ENCODE data around the gene GUCY1A2. TPM values are rescaled to one million over a fixed set of nuclear protein-coding genes. Genes with fewer than 3 reads are reported as not detected.

Gene GUCY1A2
- total RNA-seq, 8 experiments from 2014 or later: 3.1 to 22.5 (median 6.0) TPM

DNA sequence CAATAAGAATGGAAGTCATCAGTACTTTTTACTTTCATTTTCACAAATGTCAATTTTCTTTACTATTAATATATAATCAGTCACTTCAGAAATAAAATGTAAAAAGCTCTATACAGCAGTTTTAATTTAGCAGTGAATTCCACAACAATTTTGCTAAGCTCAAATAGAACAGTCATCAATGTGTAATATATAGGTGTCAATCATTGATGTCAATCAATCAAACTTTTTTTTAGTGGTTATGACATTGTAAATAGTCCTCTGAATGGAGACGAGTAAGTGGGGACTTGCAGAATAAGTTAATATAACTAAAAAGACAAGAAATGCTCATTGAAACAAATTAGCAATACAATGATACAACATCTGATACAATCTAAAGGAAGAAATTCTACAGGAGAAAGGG is 327.4 kb downstream of the GUCY1A2 start:
- in situ Hi-C loops (cut with MboI; ENCODE audit: low pct_unique_long_range_greater_than_20kb in 2 of 9, low sequenced_read_pairs in 9 of 9, unreplicated experiment in 9 of 9): no loop called here

DNA sequence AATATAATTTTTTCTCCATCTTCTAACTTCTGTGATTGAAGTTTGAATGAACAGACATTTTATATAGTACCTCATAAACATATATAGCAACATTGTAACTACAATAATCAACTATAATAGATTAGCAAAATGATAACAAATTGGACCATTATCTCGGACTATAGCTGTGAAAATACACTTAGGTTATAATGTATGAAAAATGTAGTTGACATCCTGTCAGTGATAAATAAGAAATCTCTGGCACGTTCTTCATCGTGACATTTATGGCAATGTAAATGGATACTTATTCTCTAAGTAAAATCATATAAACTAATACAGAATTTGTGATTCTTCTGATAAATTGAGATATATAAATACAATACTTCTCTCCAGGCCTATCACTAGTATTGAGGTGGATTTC is 333.3 kb downstream of the GUCY1A2 start:
- ATAC-seq (replicated peaks in 6 of 8): no peak
- Histone ChIP-seq H3K4me3 (no peak overlapping the region), H3K4me1 (replicated peaks in 1 of 2) (no peaks in the 10 kb centered on the region), H3K27ac (no peak overlapping the region)
- in situ Hi-C loops (cut with MboI; ENCODE audit: low pct_unique_long_range_greater_than_20kb in 2 of 9, low sequenced_read_pairs in 9 of 9, unreplicated experiment in 9 of 9): no loop called here
- 22 to 96% (median 93%) methylated on average over 3 of the region's 3 CpGs; no CpG with 5 or more reads in 3 of the 10 experiments for WGBS, 10 experiments

More for the DNA sequence above, 327.4 kb downstream of the GUCY1A2 start:
- 33 to 100% (median 94%) methylated on average over 1 of the region's 1 CpG; no CpG with 5 or more reads in 2 of the 10 experiments for WGBS, 10 experiments
- Histone ChIP-seq H3K4me1 (replicated peaks in 1 of 2) (no peaks in the 10 kb centered on the region), H3K4me3 (no peak overlapping the region), H3K27ac (no peak overlapping the region)
- no peak for ATAC-seq (replicated peaks in 6 of 8)

DNA sequence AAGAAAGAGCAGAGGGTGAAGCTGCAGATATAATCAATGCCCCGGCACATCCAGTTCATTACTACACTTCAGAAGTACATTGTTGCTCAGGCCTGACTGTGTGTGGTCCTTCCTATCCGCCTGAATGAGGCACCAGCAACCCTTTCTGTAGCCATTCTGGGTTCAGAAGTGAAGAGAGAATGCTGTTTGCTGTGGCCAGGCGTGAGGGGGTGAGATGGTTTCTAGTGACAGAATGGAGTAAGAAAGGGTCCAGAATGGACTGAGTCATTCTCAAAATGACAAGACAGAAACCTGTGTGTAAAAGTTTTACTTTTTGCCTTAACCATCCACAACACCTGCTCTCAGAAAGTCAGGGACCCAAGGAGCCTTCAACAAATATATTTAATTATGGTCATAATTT is 334.8 kb downstream of the GUCY1A2 start:
- no peak for ATAC-seq (replicated peaks in 6 of 8)
- in situ Hi-C loops (cut with MboI; ENCODE audit: low pct_unique_long_range_greater_than_20kb in 2 of 9, low sequenced_read_pairs in 9 of 9, unreplicated experiment in 9 of 9): no loop called here
- no peaks in the 10 kb centered on the region for H3K4me1 ChIP-seq (replicated peaks in 1 of 2)
- 17 to 83% (median 55%) methylated on average over 1 to 3 of the region's 3 CpGs; no CpG with 5 or more reads in 2 of the 10 experiments for WGBS, 10 experiments
- no peak overlapping the region for H3K4me3 ChIP-seq
- no peak overlapping the region for H3K27ac ChIP-seq

DNA sequence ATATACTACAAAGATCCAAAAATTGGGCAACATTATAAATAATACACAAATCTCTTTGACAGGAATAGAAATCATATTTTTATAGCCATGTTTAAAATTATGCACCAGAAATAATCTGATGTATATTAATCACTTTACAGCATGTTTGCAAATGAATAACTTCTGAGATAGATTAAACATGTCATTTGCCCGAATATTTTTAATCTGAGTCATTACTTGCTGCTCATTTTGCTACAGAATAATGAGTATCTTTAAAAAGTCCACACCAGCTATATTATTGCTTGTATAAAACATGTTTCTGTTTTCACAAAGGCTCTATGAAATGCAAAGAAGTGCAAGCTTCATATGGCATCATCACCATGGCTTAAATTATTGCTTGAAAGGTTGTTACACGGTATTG is 336.8 kb downstream of the GUCY1A2 start:
- 29 to 100% (median 84%) methylated on average over 1 to 2 of the region's 2 CpGs for WGBS, 10 experiments
- in situ Hi-C loops (cut with MboI; ENCODE audit: low pct_unique_long_range_greater_than_20kb in 2 of 9, low sequenced_read_pairs in 9 of 9, unreplicated experiment in 9 of 9): no loop called here
- H3K4me1 ChIP-seq (replicated peaks in 1 of 2): no peaks in the 10 kb centered on the region
- no peak for ATAC-seq (replicated peaks in 6 of 8)
- H3K27ac ChIP-seq: no peak overlapping the region
- H3K4me3 ChIP-seq: no peak overlapping the region

GRCh38 chr11:106679581-106679980 is 338.7 kb downstream of the GUCY1A2 start:
- Histone ChIP-seq H3K4me1 (replicated peaks in 1 of 2) (no peaks in the 10 kb centered on the region), H3K27ac (no peak overlapping the region), H3K4me3 (no peak overlapping the region)
- WGBS, 10 experiments: 40 to 71% (median 55%) methylated on average over 1 of the region's 1 CpG; no CpG with 5 or more reads in 4 of the 10 experiments
- no peak for ATAC-seq (replicated peaks in 6 of 8)
- in situ Hi-C loops (cut with MboI; ENCODE audit: low pct_unique_long_range_greater_than_20kb in 2 of 9, low sequenced_read_pairs in 9 of 9, unreplicated experiment in 9 of 9): no loop called here

DNA sequence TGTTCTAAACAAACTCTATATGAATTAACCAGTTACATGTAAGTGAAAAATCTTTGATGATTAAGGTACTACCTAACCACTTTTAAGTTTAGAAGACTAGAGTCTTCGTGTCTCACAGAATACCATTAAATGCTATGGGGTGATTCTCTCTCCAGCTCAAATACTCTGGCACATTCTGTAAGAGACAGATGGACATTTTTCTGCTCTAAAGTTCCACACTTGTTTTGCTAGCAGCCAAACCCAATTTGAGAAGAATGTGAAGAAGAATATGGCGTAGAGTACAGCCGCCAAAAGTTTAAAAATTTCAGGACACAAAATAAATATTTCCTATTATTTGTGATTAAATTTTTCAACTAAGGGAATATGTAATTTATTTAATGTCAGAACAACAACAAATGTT is 339.1 kb downstream of the GUCY1A2 start:
- Histone ChIP-seq H3K4me3 (no peak overlapping the region), H3K4me1 (replicated peaks in 1 of 2) (no peaks in the 10 kb centered on the region), H3K27ac (no peak overlapping the region)
- ATAC-seq (replicated peaks in 6 of 8): no peak
- in situ Hi-C loops (cut with MboI; ENCODE audit: low pct_unique_long_range_greater_than_20kb in 2 of 9, low sequenced_read_pairs in 9 of 9, unreplicated experiment in 9 of 9): no loop called here
- 46 to 94% (median 86%) methylated on average over 2 to 3 of the region's 3 CpGs; no CpG with 5 or more reads in 2 of the 10 experiments for WGBS, 10 experiments

DNA sequence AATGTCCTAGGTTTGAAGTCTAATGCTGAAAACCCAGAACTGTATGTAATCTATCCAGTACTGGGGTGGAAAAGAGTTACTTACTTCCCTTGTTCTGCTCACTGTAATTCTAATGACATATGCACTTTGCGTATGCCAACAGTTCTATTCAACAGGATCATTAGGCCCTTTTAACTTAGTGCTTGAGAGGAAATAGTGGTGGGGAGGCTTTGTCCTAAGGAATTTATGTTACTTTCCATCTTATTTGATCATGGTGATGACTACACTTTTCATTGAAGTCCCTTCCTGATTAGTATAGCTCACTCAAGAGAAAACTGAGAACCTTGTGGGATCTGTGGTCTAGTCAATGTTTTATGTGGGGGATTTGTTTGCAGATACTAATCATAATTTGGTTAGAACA is 348.2 kb downstream of the GUCY1A2 start:
- Histone ChIP-seq H3K4me3 (no peak overlapping the region), H3K27ac (no peak overlapping the region), H3K4me1 (replicated peaks in 1 of 2) (no peaks in the 10 kb centered on the region)
- 71 to 100% (median 100%) methylated on average over 1 of the region's 1 CpG; no CpG with 5 or more reads in 5 of the 10 experiments for WGBS, 10 experiments
- in situ Hi-C loops (cut with MboI; ENCODE audit: low pct_unique_long_range_greater_than_20kb in 2 of 9, low sequenced_read_pairs in 9 of 9, unreplicated experiment in 9 of 9): no loop called here
- no peak for ATAC-seq (replicated peaks in 6 of 8)

DNA sequence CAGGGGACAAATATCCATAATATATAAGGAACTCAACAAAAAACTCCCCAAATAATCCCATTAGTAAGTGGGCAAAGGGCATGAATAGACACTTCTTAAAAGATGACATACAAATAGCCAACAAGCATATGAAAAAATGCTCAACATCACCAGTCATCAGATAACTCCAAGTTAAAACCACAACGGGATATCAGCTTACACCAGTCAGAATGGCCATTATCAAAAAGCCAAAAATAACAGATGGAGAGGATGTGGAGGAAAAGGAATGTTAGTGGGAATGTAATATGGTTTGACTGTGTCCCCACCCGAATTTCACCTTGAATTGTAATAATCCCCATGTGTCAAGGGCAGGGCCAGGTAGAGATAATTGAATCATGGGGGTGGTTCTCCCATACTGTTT is 350.1 kb downstream of the GUCY1A2 start:
- Histone ChIP-seq H3K4me3 (no peak overlapping the region), H3K27ac (no peak overlapping the region), H3K4me1 (replicated peaks in 1 of 2) (no peaks in the 10 kb centered on the region)
- 17 to 100% (median 67%) methylated on average over 1 to 2 of the region's 2 CpGs; no CpG with 5 or more reads in 2 of the 10 experiments for WGBS, 10 experiments
- ATAC-seq (replicated peaks in 6 of 8): peak in 1 of 8 experiments; percentile 15
- in situ Hi-C loops (cut with MboI; ENCODE audit: low pct_unique_long_range_greater_than_20kb in 2 of 9, low sequenced_read_pairs in 9 of 9, unreplicated experiment in 9 of 9): no loop called here

GRCh38 chr11:106656646-106657045 is 361.6 kb downstream of the GUCY1A2 start:
- in situ Hi-C loops (cut with MboI; ENCODE audit: low pct_unique_long_range_greater_than_20kb in 2 of 9, low sequenced_read_pairs in 9 of 9, unreplicated experiment in 9 of 9): no loop called here
- Histone ChIP-seq H3K4me3 (no peak overlapping the region), H3K27ac (no peak overlapping the region), H3K4me1 (replicated peaks in 1 of 2) (no peaks in the 10 kb centered on the region)
- ATAC-seq (replicated peaks in 6 of 8): no peak
- 25 to 100% (median 100%) methylated on average over 1 of the region's 1 CpG; no CpG with 5 or more reads in 4 of the 10 experiments for WGBS, 10 experiments

DNA sequence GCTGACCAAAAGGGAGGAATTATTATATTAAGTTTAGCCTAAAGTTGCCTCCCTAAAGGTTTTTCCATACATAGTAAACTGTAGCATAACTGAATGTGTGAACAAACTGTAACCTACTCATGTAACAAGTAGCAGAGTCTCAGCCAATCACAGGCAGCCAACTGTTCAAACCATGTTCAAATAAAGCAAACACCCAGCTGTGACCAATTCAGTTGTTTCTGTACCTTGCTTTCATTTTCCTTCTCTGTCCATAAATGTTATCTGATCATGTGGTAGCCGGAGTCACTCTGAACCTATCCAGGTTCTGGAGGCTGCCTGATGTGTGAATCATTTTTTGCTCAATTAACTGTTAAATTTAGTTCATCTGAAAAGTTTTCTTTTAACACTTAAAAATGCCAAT is 373.5 kb downstream of the GUCY1A2 start:
- Histone ChIP-seq H3K27ac (no peak overlapping the region), H3K4me3 (no peak overlapping the region), H3K4me1 (replicated peaks in 1 of 2) (no peaks in the 10 kb centered on the region)
- in situ Hi-C loops (cut with MboI; ENCODE audit: low pct_unique_long_range_greater_than_20kb in 2 of 9, low sequenced_read_pairs in 9 of 9, unreplicated experiment in 9 of 9): no loop called here
- 71 to 100% (median 100%) methylated on average over 1 of the region's 1 CpG; no CpG with 5 or more reads in 3 of the 10 experiments for whole genome bisulfite sequencing, 10 experiments
- peak in 2 of 8 experiments; percentile 42 to 62 for ATAC-seq (replicated peaks in 6 of 8)

DNA sequence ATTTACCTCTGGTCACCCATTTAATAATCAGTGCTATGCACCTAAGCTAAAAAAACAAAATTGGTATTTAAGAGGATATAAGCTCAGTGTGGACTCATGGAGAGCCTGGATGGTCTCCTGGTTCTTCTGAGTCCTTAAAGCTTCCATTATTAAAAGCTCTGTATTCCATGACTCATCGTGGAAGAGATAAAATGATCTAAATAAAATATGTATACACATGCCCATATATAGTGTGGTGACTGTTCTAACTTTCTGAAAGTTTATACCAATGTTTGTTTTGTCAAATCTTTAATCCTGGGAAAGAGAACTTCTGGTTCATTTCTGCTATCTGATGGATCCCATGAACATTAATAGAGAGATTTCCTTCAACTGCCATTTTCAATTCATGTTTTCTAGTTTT is 375.9 kb downstream of the GUCY1A2 start:
- ATAC-seq (replicated peaks in 6 of 8): peak in 3 of 8 experiments; percentile 66 to 86 (median 75)
- in situ Hi-C loops (cut with MboI; ENCODE audit: low pct_unique_long_range_greater_than_20kb in 2 of 9, low sequenced_read_pairs in 9 of 9, unreplicated experiment in 9 of 9): no loop called here
- Histone ChIP-seq H3K4me3 (no peak overlapping the region), H3K4me1 (replicated peaks in 1 of 2) (no peaks in the 10 kb centered on the region), H3K27ac (no peak overlapping the region)
- WGBS, 10 experiments: 0 to 100% (median 70%) methylated on average over 1 of the region's 1 CpG; no CpG with 5 or more reads in 1 of the 10 experiments

DNA sequence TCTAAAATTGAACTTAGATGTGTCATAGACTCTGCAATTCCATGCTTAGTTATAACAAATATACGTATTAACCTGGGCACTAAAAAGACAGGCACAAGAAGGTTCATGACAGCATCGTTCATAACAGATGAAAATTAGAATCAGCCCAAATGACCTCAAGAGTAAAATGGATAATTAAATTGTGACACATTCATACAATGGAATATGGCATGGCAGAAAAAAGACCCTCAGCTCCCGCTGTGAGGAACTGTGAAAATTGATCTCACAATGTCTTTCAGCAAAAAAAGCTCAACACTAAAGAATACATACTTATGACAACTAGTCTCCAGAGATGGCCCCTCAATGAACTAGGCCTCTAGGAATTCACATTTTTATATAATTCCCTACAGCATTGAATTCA is 386.0 kb downstream of the GUCY1A2 start:
- Histone ChIP-seq H3K4me1 (replicated peaks in 1 of 2) (no peaks in the 10 kb centered on the region), H3K4me3 (no peak overlapping the region), H3K27ac (no peak overlapping the region)
- no peak for ATAC-seq (replicated peaks in 6 of 8)
- WGBS, 10 experiments: 35 to 100% (median 93%) methylated on average over 1 to 3 of the region's 3 CpGs
- in situ Hi-C loops (cut with MboI; ENCODE audit: low pct_unique_long_range_greater_than_20kb in 2 of 9, low sequenced_read_pairs in 9 of 9, unreplicated experiment in 9 of 9): no loop called here

GRCh38 chr11:106627694-106628093 is 390.6 kb downstream of the GUCY1A2 start:
- WGBS, 10 experiments: 42 to 96% (median 87%) methylated on average over 2 to 6 of the region's 6 CpGs; no CpG with 5 or more reads in 1 of the 10 experiments
- no peak overlapping the region for H3K27ac ChIP-seq
- in situ Hi-C loops (cut with MboI; ENCODE audit: low pct_unique_long_range_greater_than_20kb in 2 of 9, low sequenced_read_pairs in 9 of 9, unreplicated experiment in 9 of 9): no loop called here
- no peak for ATAC-seq (replicated peaks in 6 of 8)
- H3K4me3 ChIP-seq: no peak overlapping the region
- no peaks in the 10 kb centered on the region for H3K4me1 ChIP-seq (replicated peaks in 1 of 2)

GRCh38 chr11:106625566-106625965 is 392.7 kb downstream of the GUCY1A2 start:
- H3K27ac ChIP-seq: no peak overlapping the region
- in situ Hi-C loops (cut with MboI; ENCODE audit: low pct_unique_long_range_greater_than_20kb in 2 of 9, low sequenced_read_pairs in 9 of 9, unreplicated experiment in 9 of 9): no loop called here
- H3K4me3 ChIP-seq: no peak overlapping the region
- H3K4me1 ChIP-seq (replicated peaks in 1 of 2): no peaks in the 10 kb centered on the region
- no peak for ATAC-seq (replicated peaks in 6 of 8)
- 0 to 100% (median 83%) methylated on average over 1 to 3 of the region's 3 CpGs; no CpG with 5 or more reads in 2 of the 10 experiments for WGBS, 10 experiments
